HG03060 (cell line): ENCODE results near the gene EFHD1.
"Not testable (repeated sequence)": the region's sequence is repeated elsewhere in the genome, so short reads cannot be mapped to it uniquely, and the experiment has no call there.

Experiments used
- ATAC-seq: cut with Tn5 transposase; IDR thresholded peaks from one replicate; pipeline ENCODE4 v1.9.1; 2021; ENCODE audit warnings: low read depth, moderate number of reproducible peaks; ENCODE audit not compliant: unreplicated experiment

Gene EFHD1

DNA sequence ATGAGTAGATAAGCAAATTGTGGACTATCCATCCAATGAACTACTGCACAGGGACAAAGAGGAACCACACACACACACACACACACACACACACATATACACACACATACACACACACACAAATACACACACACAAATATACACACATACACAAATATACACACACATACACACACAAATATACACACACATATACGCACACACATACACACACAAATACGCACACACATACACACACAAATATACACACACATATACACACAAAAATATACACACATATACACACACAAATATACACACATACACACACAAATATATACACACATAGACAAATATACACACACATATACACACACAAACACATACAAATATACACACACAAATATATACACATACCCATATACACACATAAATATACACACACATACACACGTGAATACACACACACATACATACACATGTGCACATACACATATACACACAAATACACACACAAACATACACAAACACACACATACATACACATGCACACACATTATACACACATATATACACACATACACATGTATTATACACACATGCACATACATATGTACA lies 19.8 kb upstream of the EFHD1 start:
- ATAC-seq: no peak

DNA sequence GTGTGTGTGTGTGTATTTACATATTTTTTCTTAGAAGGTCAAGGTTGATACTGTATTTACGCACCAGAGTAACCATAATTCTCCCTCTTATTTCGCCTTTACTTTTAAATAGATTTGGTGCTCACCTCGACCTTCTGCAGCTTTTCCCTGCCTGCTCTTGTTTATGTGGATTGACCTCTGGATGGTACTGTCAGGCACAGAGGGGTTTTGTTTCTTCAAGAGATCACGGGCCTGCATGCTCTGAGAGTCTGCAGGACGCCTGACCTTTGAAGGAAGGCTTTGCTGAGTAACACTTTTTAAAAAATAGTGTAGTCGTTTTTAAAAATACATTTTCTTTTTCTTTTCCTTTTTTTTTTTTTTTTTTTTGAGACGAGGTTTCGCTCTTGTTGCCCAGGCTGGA lies 18.1 kb upstream of the EFHD1 start:
- no peak for ATAC-seq

DNA sequence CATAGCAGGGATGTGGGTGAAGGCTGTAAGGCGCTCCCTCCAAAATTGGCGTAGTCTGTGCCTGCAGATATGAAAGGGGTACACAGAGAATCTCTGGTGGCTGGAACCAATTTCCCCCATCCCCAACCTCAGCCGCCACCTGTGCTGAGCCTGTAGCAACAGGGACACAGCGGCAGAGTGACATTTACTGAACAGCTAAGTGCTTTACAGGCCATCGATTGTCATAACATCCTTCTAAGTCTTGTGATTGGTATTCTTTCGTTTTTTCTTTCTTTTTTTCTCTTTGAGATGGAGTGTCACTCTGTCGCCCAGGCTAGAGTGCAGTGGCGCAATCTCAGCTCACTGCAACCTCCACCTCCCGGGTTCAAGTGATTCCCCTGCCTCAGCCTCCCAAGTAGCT lies 12.2 kb upstream of the EFHD1 start:
- no peak for ATAC-seq

DNA sequence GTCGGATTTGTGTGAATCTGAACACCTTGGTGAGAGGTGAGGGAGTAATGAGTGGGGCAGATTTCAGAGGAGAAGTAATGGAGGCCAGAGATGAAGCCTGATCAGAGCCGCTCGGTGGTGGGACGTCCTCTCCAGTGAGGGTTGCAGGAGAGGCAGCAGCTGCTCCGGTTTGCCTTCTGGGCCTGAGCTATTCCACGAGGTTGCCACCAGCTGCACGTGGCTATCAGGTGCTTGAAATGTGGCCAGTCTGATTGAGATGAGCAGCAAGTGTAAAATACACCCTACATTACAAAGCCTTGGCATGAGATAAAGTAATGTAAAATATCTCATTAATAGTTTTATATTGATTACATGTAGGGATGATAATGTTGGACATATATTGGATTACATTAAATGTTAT lies 10.8 kb upstream of the EFHD1 start:
- no peak for ATAC-seq

DNA sequence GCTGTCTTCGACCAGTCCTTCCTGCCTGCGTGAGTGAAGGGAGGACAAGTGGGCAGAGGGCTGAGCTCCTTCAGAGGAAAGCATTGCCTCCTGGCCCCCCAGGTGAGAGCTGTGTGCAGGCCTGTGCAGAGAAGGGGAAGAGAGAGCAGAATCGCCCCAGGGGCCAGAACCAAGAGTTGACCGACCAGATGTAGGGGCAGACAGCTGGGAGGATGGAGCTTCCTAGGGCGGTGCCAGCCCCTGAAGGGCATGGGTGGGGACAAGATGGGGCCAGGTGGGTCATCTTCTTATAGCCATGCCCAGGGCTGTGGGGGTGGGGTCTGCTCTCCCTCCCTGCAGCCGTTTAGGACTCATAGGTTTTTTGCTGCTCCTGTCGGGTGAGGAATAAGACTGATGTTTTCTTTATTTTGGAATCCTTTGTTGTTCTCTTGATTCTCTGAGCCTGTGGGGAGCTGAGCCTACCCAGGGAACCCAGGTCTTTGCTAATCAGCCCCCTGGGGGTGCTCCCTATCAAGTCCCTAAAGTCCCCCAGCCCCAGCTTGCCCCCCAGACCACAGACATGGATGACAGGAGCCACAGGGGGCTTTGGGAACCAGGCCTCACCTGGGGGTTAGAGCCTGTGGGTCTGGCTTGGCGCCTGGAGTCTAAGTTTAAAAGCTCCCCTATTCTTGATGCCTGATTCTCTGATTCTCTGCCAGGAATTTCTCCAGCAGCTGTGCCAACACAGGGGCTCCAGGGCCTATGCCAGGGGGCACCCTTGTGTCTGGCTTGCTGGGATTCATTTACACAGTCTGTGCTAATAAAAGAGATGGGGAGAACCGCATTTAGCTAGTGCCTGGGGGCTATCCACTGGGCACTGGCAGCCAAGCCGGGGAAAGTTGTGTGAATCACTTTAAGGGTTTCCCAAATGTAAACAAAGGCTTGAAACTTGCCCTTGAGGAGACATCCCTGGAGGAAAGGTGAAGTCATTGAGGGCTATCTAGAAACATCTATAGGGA lies 9.3 kb upstream of the EFHD1 start:
- no peak for ATAC-seq

DNA sequence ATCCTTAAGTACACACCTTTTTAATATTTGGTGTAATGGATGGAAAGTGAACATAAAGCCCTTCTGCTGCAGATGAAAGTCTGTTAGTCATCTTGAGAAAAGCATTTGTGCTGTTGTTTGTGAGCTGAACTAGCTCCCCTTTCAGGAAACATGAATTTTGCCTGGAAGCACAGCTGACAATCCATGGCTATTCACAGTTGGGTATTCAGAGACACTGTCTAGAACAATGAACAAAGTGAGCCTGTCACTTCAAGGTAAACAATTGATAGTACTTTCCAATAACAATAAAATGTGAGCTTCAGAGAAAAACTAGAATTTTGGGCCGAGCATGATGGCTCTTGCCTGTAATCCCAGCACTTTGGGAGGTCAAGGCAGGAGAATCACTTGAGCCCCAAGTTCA lies 6.8 kb upstream of the EFHD1 start:
- no peak for ATAC-seq

DNA sequence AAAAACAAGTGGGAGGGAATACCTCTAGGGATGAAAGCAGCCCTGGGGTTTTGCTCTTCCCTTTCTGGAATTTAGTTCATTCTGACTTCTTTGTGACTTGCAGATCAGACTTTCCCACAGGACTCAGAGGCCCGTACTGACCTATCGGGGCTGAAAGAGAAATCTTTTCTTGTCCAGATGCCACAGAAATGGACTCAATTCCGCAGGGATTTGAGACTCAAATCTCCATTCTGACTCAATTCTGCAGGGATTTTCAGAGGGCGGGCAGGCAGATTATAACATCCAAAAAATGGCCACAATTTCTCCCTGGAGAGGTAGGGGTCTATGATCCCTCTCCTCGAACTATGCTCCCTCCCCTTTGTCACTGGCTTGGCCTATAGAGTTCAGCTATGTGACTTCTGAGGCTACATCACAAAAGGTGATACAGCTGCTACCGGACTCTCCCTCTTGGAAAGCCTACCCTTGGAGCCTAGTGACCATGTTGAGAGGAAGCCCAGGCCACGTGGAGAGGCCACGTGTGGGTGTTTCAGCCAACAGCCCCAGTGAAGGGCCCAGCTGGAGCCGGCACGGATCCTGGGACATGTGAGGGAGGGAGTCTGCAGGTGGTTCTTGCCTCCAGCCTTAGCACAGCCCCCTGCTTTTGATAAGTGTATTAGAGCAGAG lies 4.8 kb upstream of the EFHD1 start:
- ATAC-seq: no peak

DNA sequence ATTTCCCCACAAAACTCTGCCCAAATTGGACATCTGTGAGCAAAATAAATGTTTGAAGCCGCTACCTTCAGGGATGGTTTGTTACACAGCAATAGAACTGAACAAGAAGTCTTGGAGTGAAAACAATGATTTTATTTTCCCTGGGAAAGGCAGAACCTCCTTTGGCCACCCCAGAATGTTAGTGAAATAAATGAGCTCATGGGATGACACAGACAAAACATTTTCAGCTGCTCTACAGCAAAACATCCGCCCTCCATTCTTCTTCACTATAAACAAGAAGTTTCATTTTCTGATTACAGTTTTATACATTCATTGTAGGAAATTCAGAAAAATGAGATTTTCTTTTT lies 4.3 kb upstream of the EFHD1 start:
- no peak for ATAC-seq

DNA sequence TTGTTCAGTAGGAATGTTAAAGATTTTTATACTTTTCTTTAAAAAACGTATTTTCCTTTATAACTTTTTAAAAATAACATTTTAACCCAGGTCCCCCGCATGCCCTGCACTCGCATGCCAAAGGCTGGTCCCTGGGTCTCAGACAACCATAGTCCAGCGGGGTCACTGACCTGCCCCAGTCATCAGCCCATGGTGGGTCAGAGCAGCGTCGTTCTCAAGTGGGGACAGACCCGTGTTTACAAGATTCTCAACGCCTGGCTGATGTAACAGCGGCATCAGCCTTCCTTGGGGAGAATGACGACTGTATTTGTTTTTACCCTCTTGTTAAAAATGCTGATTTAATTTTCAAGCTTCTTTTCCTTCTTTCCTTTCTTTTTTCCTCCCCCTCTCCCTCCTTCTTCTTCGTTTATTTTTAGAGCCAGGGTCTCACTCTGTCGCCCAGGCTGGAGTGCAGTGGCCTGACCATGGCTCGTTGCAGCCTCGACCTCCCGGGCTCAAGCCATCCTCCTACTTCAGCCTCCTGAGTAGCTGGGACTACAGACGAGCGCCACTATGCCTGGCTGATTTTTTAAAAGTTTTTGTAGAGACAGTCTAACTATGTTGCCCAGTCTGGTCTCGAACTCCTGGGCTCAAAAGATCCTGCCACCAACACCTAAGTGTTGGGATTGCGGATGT lies 1.0 kb upstream of the EFHD1 start:
- no peak for ATAC-seq

DNA sequence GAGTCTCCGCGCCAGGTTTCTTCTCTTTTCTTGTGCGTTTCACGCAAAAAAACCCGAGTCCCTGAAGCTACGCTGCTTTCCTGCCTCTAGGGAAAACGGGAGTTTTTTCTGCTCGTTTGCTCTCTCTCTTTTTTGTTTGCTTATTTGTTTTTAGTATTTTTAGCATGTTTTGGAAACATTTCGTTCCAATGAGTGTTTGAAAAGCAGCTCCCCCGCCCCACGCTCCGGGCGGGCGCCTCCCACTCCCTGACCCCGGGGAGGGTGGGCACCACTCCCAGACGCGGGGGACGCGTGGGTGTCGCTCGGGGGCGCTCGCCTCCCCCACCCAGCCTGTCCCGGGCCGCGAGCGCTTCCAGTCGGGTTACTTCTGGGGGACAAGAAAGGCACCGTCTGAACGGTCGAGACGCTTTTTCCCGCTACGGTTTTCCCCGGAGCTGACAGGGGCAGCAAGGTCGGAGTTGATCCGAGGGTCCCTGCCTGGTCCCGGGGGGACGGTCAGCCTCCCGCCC lies 446 bp upstream of the EFHD1 start:
- no peak for ATAC-seq

DNA sequence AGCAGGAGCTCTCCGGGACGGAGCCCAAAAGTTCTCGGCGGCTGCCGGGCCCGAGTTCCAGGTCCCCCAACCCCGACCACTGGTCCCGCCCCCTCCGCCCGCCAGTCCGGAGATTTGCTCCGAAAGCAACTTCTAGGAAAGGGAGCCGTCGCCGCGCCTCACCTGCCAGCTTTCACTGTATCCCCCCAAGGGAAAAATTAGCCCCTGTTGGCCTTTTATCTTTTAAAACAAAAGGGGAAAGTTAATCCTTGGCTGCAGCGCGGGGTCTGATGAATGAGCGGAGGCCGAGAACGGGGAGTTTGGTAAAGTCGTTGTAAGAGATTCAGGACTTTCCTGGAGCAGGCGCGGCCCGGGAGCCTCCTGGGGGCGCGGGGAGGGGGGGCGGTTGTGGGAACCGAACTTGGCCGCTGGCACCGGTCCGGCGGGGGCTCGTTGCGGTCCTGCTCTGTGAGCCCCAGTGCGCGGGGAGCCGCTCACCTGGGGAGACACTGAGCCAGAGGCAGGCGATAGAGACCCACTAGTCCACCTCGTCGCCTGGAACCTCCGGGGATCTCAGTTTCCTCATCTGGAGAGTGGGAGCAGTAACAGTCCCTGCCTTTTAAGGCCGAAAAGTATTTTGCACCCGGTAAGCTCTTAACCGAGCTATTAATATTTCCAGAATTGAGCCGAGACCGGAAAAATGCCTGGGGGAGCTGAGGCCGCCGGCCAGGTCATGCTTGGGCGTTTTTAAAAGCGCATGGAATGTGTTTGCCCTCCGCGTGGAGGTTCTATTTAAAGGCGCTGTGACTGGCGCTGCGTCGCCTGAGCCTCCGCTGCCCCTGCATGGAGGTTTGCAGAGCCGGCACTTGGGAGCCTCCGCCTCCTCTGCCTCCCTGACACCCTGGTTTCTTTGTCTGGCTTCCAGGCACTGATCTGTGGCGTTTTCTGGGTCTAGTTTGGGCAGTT lies 1.1 kb downstream of the EFHD1 start:
- no peak for ATAC-seq

DNA sequence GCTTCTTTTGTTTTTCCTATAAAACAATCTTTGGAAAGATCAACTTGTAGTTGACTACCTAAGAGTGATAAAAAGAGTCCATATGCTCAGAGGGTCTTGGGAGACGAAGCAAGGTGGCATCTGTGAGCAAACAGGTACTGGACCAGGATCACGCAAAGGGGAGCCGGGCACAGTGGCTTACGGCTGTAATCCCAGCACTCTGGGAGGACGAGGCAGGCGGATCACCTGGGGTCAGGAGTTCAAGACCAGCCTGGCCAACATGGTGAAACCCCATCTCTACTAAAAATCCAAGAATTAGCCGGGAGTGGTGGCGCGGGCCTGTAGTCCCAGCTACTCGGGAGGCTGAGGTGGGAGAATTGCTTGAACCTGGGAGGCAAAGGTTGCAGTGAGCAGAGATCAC lies 2.0 kb downstream of the EFHD1 start:
- not testable (repeated sequence) for ATAC-seq

DNA sequence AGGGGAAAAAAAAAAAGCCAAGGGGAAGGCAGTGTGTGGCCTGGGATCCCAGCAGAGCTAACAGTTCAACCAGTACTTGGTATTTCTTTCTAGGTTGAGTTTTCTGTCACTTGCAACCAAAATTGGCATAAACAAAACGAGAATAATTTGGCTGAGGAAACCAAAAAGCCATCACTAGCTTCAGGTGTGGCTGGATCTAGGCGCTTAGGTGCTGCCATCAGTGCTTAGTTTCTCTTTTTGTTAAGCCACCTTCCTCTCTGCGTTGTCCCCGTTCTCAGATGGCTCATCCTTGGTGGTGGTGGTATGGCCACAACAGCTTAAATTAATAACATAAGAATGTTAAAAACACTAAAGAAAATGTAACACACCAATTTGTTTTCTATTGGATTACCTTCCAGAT lies 2.4 kb downstream of the EFHD1 start:
- ATAC-seq: no peak

DNA sequence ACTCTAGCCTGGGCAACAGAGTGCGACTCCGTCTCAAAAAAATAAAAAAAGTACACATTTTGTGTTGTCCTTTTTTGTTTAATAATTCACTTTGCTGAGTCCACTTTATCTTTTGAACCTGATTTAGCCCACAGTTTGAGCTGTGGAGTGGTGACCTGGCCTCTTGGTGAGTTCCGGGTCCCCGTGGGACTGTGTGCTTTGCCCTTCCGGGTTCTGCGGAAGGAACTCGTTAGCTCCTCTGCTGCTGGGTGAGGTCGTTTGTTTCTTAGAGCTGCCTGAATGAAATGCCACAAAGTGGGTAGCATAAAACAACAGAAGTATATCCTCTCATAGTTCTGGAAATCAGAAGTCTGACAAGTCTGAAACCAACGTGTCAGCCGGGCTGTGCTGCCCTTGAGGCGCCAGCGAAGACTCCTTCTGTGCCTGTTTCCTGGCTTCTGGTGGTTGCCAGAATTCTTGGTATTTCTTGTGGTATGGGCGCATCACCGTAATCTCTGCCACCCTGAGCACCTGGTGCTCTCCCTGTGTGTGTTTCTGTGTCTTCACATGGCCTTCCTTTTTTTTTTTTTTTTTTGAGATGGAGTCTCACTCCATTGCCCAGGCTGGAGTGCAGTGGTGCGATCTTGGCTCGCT lies 3.5 kb downstream of the EFHD1 start:
- ATAC-seq: no peak

DNA sequence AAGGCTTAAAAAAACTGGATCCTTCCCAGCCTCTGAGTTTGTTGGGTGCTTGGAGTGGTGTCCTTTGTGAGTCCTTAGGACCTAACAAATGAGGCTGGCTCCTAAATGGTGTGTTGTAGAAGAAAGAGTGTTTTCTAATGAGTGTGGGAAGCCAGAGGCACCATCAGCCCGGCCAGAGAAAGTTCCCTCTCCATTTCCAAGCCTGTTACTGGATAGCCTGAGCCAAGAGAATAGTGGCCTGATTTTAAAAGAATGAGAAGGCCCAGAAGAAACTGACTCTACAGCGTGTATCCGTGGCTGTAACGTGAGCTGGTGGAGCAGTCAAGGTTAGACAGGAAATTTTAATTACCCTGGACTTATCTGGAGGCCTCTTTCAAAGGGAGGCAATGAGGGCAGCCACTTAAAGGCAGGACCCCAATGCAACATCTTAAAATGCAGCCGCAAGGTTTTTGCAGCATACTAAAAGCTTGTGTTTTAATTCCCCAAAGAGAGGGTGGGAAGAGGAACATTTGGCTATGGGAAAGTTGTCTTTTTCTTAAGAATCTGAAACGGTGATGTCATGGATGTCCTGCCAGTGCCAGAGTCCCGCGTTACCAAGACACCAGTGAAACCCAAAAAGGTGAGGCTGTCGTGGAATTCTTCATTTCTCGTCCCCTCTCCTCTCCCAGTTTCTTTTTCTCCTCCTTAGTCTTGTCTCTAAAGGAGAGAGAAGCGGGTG lies 4.6 kb downstream of the EFHD1 start:
- ATAC-seq: no peak

DNA sequence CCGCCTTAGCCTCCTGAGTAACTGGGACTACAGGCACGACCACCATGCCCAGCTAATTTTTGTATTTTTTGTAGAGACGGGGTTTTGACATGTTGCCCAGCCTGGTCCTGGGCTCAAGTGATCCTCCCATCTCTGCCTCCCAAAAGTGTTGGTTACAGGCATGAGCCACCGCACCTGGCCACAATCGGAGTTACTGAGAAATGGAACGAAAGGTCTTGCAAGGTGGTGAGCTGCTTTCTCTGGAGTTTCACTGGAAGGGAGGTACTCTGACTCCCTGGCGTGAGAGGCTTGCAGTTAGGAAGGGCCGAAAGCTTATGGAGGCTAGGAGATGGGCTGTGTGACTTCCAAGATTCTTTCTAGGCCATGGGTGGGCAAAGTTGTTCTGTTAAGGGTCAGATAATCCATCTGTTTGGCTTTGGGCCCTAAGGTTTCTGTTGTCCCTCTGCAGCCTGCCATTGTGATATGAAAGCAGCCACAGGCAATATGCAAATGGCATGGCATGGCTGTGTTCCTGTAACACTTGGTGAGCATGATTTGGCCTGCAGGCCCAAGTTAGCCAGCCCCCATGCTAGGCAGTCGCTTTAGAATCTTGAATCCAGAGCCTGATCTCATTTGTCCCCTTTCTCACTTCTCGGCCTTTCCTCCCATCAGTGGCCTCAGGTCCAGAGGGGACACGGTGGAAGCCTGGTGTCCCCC lies 7.9 kb downstream of the EFHD1 start:
- ATAC-seq: no peak

DNA sequence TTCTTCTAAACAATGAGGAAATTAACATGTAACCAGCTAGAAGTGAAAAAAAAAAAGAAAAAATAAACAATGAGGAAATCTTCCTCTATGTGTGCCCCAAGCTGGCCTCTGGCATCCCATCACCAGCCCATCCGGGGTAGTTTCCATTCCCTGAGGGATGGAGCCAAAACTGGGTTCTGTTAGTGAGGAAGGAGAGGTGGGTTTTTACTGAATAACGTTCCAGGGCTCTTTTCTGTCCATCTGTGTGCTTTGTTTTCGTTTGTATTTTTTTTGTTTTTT lies 9.7 kb downstream of the EFHD1 start:
- ATAC-seq: no peak

DNA sequence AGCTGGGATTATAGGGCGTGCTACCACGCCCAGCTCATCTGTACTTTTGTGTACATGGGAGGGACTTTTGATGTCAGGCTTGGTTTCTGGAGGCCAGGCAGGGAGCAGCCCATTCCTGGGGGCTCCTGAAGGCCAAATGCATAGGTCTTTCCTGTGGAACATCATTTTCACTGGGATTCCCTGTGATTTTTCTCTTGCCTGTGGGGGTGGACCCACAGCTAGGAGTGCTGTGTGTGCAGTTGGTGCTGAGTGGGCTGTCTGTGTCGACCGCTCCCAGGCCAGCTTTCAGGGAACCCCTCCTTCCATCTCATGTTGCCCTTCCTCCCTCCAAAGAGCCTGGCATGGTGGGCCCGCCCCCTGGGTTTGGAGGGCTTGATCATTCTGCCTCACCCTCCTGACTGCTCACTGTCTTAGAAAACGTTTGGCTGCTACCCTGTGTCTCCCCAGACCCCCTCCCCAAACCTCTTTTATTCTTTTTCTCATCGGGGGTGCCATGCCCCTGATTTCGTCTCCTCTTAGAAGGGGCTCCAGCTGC lies 10.5 kb downstream of the EFHD1 start:
- no peak for ATAC-seq
